ENCODE results near the gene IGSF5.
"Not testable (repeated sequence)": the region's sequence is repeated elsewhere in the genome, so short reads cannot be mapped to it uniquely, and the experiment has no call there.

IGSF5 gene
- long read RNA-seq, donor 1: 0 reads
- long read RNA-seq, donor 2: 0 reads
- long read RNA-seq, donor 3: 0 reads
- long read RNA-seq, donor 4: 0 reads
- long read RNA-seq, donor 5: 0 reads
- long read RNA-seq, donor 6, partial matches to known transcripts: 11 of 11 reads
- long read RNA-seq, donor 6, other reads (novel, unspliced or antisense): 0 of 11 reads
- long read RNA-seq, donor 7: 0 reads
- long read RNA-seq, donor 8, partial matches to known transcripts: 12 of 12 reads
- long read RNA-seq, donor 8, other reads (novel, unspliced or antisense): 0 of 12 reads

DNA sequence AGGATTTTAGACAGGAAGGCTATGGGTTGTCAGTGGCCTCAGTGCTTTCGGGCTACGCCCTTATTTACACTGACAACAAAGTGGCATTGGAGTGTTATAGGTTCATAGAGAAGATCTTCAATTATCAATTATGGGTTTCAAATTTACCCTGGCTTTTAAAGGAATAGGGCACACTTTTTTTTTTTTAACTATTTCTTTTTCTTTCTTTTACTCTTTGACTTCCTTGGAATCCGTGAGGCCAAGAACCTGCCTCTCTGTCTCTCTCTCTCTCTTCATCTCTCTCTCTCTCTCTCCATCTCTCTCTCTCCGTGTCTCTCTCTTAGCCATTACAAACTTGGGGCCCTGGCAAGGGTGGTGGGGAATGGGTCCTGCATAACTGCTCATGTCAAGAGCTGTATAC lies at the start of gene IGSF5:
IGSF5 (plus strand) TSS at position 301 of the 400 bp plus-strand sequence. CDS start 327 bp downstream, outside the sequence.
- not testable (repeated sequence) for DNase-seq

DNA sequence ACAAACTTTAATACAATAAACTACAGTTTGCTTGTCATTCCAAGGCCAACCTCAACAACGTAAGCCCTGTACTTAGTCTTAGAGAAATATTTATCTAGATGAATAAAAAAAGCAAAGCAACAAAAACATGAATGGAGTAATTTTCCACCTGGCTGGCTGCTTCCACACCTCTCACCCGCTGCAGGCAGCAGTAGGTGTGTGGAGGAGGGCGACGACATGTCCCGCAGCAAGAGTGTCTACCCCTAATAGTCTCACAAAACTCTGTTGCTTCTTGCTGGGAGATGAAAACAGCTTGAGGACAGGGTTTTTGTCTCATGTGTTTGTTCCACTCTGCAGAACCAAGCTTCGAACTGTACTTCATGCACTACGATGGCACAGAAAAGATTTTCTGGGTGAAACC lies 48.8 kb upstream of the IGSF5 start:
- no peak for DNase-seq

DNA sequence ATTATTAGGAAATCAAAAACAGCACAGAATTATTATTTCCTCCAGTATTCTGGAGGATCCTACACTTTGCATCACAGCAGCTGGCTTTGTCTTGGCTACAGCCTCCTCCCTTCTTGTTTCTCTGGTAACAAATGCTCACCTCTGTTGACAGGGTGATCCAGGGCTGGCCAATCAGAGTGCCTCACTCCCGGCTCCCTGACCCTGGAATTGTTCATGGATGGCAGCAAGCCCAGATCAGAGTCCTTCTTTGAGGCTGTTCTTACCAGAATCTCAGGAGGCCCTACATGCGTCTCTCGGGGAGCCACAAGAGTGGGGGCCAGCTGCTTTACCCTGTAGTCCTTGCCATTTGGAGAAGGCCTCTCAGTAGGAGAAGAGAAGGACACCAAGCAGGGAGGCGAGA lies 48.4 kb upstream of the IGSF5 start:
- no peak for DNase-seq

DNA sequence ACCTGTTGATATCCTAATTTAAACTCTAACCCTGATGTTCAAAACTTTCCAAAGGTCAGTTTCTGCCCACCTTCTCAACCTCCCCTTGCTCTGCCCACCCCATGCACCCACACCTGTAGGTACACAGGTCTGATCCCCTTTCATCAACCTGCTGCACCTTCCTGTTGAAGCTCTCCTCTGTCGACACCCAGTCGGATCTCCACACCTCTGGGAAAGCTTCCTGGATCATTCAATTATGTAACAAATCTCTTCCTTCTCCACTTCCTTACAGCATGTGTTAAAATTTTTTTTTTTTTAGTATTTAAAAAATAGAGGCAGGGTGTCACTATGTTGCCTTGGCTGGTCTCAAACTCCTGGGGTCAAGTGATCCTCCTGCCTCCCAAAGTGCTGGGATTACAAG lies 44.7 kb upstream of the IGSF5 start:
- no peak for DNase-seq

DNA sequence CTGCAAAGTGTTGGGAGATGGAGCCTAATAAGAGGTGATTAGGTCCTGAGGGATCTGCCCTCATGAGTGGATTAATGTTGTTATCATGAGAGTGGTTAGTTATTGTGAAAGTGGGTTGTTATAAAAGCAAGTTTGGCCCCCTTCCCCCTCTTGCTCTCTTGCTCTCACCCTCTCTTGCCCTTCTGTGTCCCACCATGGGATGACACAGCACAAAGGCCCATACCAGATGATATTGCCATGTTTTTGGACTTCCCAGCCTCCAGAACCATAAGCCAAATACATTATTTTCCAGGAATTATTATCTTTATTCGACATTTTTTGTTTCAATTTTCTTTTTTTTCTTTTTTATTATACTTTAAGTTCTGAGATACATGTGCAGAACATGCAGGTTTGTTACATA lies 41.4 kb upstream of the IGSF5 start:
- no peak for DNase-seq

DNA sequence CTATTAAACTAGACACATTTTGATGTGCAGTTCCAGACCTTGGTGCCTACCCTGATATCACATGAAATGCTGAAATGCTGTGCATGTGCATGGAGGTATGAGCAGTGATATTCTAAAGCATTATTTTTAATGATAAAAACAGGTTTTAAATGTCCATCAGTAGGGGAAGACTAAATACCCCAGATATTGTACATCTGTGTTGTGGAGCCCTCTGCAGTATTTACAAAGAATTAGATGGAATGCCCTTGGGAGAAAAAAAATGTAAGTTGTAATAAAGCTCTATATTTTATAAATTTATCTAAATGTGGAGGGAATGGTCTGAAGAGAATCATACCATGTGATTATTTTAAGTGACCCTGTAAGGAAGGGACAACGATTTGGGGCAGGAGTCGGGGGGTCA lies 39.1 kb upstream of the IGSF5 start:
- no peak for DNase-seq

DNA sequence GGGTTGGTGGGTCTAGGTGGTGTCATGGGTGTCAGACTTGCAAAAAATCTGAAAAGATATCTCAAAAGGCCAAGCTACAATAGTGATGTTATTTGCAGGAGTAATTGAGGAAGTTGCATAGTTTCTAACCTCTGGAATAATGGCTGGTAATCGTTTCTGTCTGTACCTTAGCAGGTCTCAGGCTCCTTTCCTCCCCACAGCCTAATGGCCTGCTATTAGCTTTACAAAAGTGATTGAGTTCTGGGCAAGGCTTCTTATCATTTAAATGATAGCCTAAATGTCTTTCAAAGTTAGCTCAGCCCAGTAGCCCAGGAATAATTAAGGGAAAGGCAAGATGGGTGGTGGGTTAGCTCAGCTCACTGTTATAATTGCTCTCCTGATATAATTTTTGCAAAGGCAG lies 37.7 kb upstream of the IGSF5 start:
- DNase-seq: no peak

DNA sequence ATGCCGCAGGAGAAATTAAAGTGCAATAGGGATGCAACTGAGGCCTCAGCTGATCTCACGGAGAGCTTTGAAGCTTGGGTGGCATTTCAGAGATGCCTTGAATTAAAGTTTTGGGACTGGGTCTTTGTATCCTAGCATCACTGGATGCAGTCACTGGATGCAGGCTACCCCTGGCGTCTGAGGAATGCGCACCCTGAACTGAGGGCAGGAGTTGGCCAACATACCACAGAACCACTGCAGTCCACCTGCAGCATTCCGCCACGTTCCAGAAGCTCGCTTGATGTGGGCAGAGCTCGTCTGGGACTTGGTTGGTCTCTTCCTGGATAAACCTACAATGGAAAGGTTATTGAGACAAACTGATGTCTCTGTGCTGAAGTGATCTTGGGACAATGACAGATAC lies 34.1 kb upstream of the IGSF5 start:
- DNase-seq: no peak

DNA sequence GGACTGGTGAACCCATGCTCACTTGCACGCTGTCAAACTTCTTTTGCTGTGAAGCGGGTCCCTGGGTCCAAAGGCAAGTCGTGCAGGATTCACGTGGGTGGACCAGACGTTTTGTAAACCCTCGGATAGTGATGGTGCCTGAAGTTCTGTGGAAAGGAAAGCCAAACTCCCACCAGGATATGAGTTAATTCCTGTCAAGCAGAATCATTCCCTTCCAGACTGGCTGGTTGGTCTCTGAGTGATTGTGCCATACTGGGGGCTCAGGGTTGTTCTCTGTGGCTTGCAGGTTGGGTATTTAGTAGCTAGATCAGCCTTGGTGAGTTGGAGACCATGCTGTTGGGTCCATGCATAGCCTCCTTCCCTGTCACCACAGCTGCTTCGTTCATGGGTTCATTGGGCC lies 32.7 kb upstream of the IGSF5 start:
- no peak for DNase-seq

DNA sequence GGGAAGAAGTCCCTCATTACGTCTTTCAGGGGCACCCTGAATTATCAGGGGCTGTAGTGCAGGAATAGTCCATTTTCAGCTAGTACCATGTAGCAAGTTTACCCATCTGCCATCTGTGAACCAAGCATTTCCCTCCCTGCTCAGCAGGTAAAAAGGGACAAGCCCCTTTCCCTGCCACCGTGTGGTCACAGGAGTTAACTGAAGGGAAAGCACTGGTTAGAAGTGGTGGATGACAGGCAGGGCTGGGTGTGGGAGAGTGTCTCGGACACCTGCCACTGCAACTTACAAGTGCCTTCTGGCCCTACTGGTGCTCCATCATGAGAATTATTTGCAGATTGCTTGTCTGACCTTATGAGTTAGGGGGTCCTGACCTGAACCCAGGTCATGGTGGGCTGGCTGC lies 32.0 kb upstream of the IGSF5 start:
- no peak for DNase-seq

DNA sequence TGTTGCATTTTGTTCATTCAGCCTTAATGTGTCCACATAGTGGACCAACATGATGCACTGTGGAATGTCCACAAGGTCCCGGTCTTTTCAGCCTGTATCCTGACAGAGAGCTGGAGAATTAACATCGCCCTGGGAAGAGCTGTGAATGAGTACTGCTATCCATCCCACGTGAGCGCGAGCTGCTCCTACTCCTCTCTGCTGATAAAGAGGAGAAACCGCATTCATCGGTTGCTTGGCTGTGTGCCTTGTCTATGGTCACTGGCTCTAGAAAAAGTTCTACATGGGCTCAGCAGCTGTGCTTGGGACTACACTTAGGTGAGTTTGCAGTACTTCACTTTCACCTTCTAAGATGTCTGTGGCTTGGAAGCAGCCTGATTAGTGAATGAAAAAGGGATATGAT lies 31.1 kb upstream of the IGSF5 start:
- no peak for DNase-seq

DNA sequence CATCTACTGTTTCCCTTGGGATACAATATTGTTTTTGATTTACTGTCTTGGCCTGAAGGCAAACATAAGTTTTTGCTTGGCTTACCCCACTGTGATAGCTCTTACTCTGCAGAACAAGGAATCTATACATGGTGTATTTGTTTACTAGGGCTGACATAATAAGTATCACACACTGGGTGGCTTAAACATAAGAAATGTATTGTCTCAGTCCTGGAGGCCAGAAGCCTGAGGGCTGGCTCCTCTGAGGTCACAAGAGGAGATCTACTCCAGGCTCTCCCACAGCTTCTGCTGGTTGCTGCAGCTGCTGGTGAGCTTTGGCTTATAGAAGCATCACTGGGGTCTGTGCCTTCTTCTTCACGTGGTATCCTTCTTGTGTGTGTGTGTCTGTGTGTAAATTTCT lies 30.7 kb upstream of the IGSF5 start:
- no peak for DNase-seq

DNA sequence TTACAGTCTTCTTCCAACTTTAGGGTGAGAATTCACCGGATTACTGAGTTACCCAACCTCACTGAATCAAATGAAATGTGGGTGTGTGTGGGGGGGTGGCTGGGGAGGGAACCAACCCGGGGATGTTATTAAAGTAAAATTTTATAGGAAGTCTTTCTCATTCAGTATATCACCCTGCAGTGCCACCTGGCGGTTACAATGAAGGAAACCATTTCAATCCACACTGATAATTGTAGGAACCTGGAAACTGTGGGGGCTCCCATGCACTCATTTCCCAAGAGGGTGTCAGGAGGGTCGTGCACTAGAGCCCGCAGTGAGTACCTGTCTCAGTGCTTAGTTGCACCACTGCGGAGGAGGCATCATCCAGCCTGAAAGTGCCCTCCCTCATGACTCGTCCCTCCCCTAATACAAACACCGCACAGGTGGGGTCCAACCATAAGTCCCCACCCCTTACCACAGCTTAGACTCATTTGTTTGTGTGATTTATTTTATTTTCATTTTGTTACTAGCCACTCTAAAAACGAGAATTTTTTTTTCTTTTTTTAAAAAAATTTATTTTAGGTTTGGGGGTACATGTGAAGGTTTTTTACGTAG lies 29.1 kb upstream of the IGSF5 start:
- no peak for DNase-seq

DNA sequence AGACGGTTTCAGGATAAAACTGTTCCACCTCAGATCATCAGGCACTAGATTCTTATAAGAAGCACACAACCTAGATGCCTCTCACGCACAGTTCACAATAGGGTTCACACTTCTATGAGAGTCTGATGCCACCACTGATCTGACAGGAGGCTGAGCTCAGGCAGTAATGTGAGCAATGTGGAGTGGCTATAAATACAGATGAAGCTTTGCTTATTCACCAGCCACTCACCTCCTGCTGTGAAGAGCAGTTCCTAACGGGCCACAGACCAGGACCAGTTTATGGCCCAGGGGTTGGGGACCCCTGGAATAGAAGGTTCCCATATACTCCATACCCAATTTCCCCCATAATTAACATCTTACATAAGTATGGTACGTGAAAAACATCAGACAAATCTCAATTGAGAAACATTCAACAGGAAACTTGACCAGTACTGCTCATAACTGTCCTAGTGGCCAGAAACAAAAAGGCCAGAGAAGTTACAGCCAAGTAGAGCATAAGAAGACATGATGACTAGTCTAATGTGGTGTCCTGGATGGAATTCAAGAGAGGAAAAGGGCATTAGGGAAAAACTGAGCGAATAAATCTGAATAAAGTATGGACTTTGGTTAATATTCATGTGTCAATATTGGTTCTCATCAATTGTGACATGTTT lies 24.7 kb upstream of the IGSF5 start:
- DNase-seq: no peak

DNA sequence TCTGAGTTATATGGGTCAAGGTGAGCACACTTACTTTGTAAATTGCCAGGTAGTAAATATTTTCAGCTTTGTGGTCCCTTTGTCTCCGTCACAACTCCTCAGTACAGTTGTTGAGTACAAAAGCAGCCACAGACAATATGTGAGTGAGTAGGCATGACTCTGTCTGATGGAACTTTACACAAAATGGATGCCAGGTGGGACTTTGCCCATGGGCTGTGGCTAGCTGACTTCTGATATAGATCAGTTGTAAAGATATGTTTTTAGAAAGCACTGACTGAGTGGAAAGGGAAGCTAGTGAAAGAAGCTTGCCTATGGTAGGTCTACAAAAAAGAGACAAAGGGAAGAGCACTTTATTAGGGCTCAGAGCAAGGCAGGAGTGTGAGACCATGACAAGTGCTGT lies 23.1 kb upstream of the IGSF5 start:
- DNase-seq: no peak

DNA sequence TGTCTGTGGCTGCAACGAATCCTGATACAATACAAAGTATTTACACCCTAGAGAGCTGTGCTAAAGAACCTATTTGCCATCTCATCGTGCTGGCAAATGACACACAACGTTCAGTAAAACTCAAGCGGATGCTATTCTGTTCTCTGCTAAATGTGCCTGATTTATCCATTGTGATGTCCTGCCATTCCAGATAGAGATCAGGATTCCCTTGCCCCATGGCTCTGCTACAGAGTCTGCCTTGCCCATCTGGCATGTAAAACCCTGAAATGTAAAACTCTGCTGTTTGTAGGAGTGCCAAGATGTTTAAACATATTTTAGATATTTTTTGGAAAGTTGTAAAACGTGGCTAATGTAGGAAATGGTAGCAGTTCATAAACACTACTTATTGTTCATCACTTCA lies 20.0 kb upstream of the IGSF5 start:
- DNase-seq: no peak

DNA sequence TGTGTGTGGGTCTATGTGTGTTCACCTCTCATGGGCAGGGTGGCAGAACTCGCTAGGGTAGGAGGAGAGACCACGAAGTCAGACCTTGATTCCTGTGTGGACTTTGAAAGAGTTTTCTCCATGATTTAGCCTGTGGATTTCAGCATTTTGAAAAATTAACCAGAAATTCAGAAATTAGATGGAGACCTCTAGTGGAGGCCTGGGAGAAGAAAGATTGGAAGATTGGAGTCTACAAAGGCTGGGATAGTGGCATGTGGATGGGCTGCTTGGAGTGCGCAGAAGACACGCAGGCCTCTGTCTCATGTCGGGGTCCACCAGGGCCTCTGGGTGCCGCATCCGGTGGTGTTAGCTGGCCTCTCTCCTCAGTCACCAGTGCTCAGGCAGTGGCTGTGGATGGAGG lies 18.9 kb upstream of the IGSF5 start:
- DNase-seq: no peak

DNA sequence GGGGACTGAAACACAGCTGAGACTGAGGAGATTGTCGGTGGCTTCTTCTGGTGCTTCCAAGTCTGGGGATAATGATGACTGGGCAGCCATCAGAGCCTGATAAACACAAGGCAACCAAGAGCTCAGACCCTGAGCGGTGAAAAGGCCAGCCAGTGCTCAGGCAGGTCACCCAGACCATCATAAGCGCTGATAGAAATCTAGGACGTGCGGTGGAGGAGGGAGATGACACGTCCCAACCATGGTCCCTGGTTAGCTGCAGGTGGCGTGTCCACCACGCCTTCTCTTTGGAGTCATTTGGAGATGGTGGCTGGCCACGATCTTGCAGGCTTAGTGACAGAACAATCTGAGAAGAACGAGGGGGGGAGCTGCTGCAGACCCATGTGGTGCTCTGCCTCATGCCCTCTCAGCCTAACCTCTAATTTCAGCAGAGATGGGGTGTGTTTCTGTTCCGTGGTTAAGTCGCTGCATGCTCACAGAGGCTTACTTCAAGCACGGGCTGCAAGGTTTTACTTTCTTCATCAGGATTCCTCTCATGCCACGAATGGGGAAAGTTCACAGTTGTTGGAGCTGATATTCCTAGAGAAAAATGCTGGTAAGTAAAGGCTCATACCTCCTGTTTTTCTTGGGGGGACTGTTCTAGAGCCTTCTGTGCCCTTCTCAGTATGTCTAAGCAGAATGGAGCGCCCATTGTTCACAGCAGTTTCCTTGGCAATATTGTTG lies 17.4 kb upstream of the IGSF5 start:
- no peak for DNase-seq

DNA sequence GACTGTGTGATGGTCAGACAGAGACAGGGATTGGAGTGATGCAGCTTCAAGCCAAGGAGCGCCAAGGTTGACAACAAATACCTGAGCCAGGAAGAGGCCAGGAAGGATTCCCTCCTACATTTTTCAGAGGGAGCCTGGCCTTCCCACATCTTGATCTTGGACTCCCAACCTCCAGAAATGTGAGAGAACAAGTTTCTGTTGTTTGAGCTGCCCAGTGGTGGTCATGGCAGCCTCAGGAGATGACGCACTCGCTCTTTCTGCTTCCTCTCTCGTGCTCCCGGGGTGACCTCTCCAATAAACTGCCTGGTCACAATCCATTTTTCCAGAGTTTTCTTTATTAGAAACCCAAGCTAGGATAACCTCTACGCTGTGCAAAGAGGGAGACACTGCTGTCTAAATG lies 16.6 kb upstream of the IGSF5 start:
- no peak for DNase-seq

DNA sequence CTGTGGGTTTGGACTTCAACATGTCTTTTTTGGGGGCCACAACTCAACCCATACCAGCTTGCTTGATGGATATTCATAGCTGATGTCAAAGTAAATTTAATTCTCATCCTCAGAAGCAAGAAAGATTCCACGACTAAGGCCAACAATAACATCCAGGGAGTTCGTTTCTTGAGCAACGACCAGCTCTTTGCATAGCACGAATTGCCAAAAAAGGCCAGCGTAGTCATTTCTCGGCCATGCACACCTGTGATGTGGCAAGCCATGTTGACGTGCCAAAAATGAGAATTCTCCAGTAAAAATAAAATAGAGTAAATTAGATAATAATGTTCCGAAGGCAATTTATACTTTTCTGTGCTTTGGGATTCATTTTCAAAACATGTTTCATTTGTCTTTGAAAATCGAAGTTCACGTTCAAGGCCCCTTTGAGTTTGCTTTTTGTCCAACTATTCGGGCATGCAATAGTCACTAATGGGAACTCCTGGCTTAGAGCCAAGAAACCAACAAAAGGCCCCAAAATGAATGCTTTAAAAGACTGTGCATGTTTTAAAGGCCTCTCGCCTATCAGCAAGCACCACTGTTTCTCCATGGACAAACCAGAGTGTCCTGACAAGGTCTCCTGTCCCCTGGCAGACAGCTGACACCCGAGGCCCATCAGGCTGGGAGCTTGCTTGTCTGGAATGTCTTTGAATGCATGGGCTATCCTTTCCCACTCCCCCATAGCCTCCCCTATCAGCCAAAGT lies 14.4 kb upstream of the IGSF5 start:
- DNase-seq: no peak

DNA sequence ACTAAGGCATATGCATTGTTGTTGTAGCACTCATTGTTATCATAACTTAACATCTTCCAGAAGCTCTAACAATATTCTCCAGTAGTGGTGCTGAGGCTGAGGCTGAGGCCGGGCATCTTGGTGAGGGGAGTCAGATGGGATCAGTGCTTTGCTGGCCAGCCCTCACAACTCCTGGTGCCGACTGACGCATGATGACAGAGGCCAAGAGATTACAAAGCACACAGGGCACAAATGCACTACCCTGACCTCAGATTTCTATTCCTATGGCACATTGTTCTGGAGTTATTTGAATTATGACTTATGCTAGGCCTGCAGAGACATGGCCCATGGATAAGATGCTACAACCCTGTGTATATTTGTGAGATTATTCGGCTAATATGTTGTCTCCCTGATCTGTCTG lies 8.3 kb upstream of the IGSF5 start:
- no peak for DNase-seq

DNA sequence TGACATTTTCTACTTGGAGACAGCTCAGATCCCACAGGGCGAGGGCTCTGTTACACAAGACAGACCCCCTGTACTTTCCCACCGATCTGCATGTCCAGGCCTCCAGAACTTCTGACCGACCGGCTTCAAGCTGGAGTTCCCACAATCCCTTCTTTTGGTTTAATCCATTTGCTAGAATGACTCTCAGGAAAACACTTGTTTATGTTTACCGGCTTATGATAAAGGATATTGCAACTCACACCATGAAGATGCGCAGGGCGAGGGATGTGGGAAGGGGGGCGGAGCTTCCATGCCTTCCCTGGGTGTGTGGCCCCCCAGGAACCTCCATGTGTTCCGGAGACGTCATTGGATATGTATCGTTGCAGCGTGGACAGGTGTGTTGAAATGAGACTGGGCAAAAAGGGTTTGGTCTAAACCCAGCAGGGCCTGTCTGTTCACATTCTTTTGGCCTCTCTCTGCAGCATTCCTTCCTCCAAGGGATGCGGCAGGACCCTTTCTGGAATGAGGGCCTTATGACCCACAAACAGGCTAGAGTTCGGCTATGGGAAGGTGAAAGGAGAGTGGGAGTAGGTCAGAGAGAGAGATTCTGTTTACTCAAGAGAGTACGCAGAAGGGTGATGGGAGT lies 7.5 kb upstream of the IGSF5 start:
- DNase-seq: no peak
